B cell (primary cell): Measurements from ENCODE around the gene AREL1. TPM values are rescaled to one million over a fixed set of nuclear protein-coding genes. Genes with fewer than 3 reads are reported as not detected.
A peak's percentile ranks its signal among the peaks of the same experiment; 100 is the strongest.

Experiments
- ATAC-seq: fragments of 200-7000 bp; cut with Tn5 transposase; one replicate; pipeline ENCODE4 v1.10.0; 2021; ENCODE audit warnings: low read depth, mild to moderate bottlenecking, moderate number of reproducible peaks, moderate library complexity
- CTCF ChIA-PET: fragments of 350-600 bp; sonication (Branson Sonifier 250); formaldehyde crosslinking; loops from one replicate; lab custom pipeline; 2021; ENCODE audit warnings: antibody characterized with exemption, inconsistent platforms; lab: Charles Lee
- POLR2A ChIA-PET: fragments of 350-600 bp; sonication (Branson Sonifier 250); formaldehyde crosslinking; loops from one replicate; lab custom pipeline; 2021; ENCODE audit warnings: antibody characterized with exemption; lab: Charles Lee
- DNase-seq: peaks from one replicate; pipeline ENCODE4 v3.0.0; 2013
- H2AFZ ChIP-seq: 2 replicates; pipeline ENCODE4 v1.6.1; 2012; ENCODE audit warnings: mild to moderate bottlenecking, low read depth, low read length; ENCODE audit not compliant: insufficient read depth, poor library complexity, severe bottlenecking
- H3K27ac ChIP-seq, 2 donors: 1 replicate in 1 of 2; 2 replicates in 1 of 2; pipeline ENCODE4 v1.5.1; 2012 to 2013; ENCODE audit warnings: low read length in 2 of 2, mild to moderate bottlenecking in 2 of 2, moderate library complexity in 1 of 2
- H3K27me3 ChIP-seq, 4 experiments: fragments of 200-600 bp in 1 of 4; sonication (generic) in 1 of 4; replicated peaks in 1 of 4; 1 replicate in 2 of 4; 2 replicates in 2 of 4; pipeline versions ENCODE4 v1.6.1 to v1.7.0; 2013 to 2016; ENCODE audit warnings: low read length in 3 of 4, mild to moderate bottlenecking in 2 of 4, mixed read lengths in 1 of 4, moderate library complexity in 1 of 4; ENCODE audit not compliant: insufficient read depth in 4 of 4, control insufficient read depth in 3 of 4; ENCODE audit errors: control extremely low read depth in 1 of 4
- H3K36me3 ChIP-seq, 2 experiments: replicated peaks in 1 of 2; 1 replicate in 1 of 2; 2 replicates in 1 of 2; pipeline versions ENCODE4 v1.6.1 to v1.7.1; 2013; ENCODE audit warnings: low read length in 1 of 2; ENCODE audit not compliant: insufficient read depth in 2 of 2, control insufficient read depth in 1 of 2; ENCODE audit errors: control extremely low read depth in 1 of 2, extremely low read depth in 1 of 2
- H3K4me1 ChIP-seq, 2 donors: fragments of 200-600 bp in 1 of 2; sonication (generic) in 1 of 2; 1 replicate in 1 of 2; 2 replicates in 1 of 2; pipeline versions ENCODE4 v1.5.1 to v1.6.1; 2013 to 2017; ENCODE audit warnings: low read length in 2 of 2; ENCODE audit not compliant: control insufficient read depth in 2 of 2, insufficient read depth in 2 of 2
- H3K4me2 ChIP-seq: replicated peaks from 2 replicates; pipeline ENCODE3; 2012; ENCODE audit warnings: mild to moderate bottlenecking, low read depth, low read length; ENCODE audit not compliant: poor library complexity, severe bottlenecking
- H3K4me3 ChIP-seq, 5 experiments: fragments of 200-600 bp in 1 of 5; sonication (generic) in 1 of 5; 1 replicate in 3 of 5; 2 replicates in 2 of 5; pipeline versions ENCODE4 v1.5.1 to v1.7.0; 2011 to 2016; ENCODE audit warnings: low read length in 4 of 5, mild to moderate bottlenecking in 4 of 5, low read depth in 2 of 5, control low read depth in 1 of 5, moderate library complexity in 1 of 5; ENCODE audit not compliant: insufficient read depth in 1 of 5; ENCODE audit errors: control extremely low read depth in 1 of 5, extremely low read depth in 1 of 5
- H3K79me2 ChIP-seq: fragments of 200-600 bp; sonication (generic); one replicate; pipeline ENCODE4 v1.6.0; 2016; ENCODE audit warnings: low read length; ENCODE audit not compliant: control insufficient read depth, insufficient read depth
- H3K9ac ChIP-seq: fragments of 200-600 bp; sonication (generic); 2 replicates; pipeline ENCODE4 v1.6.1; 2017; ENCODE audit warnings: mild to moderate bottlenecking, low read length, moderate library complexity
- H3K9me3 ChIP-seq, 3 donors: one replicate each; pipeline versions ENCODE4 v1.6.1 to v1.7.1; 2013; ENCODE audit warnings: low read length in 2 of 3; ENCODE audit not compliant: control insufficient read depth in 2 of 3, insufficient read depth in 1 of 3; ENCODE audit errors: control extremely low read depth in 1 of 3
- H4K20me1 ChIP-seq: 2 replicates; pipeline ENCODE4 v1.6.0; 2012; ENCODE audit warnings: mild to moderate bottlenecking, low read length; ENCODE audit not compliant: insufficient read depth, control insufficient read depth, poor library complexity, severe bottlenecking
- H3K27ac Mint-ChIP-seq: one replicate; pipeline ENCODE4 v1.8.0; 2021; ENCODE audit warnings: mixed read lengths
- H3K27me3 Mint-ChIP-seq: one replicate; pipeline ENCODE4 v1.8.0; 2021; ENCODE audit warnings: mixed read lengths
- H3K4me1 Mint-ChIP-seq: one replicate; pipeline ENCODE4 v1.8.0; 2021; ENCODE audit warnings: mixed read lengths
- H3K4me3 Mint-ChIP-seq: one replicate; pipeline ENCODE4 v1.8.0; 2021; ENCODE audit warnings: mixed read lengths
- H3K9me3 Mint-ChIP-seq: one replicate; pipeline ENCODE4 v1.8.0; 2022; ENCODE audit warnings: mixed read lengths; ENCODE audit not compliant: insufficient read depth
- CTCF ChIP-seq: fragments of 200-600 bp; IDR thresholded peaks from one replicate; pipeline ENCODE4 v1.8.0; 2022; ENCODE audit warnings: antibody characterized with exemption, mild to moderate bottlenecking
- EZH2 ChIP-seq: IDR thresholded peaks from 2 replicates; pipeline ENCODE4 v1.6.1; 2012; ENCODE audit warnings: borderline replicate concordance, low read depth, mild to moderate bottlenecking, moderate library complexity, low read length; ENCODE audit not compliant: insufficient read depth, poor library complexity, severe bottlenecking
- WGBS: methylation state at CpG from one replicate; pipeline ENCODE4 v1.1.5; 2013; ENCODE audit warnings: missing lambda C conversion rate; ENCODE audit not compliant: insufficient coverage; 5-methylcytosine and 5-hydroxymethylcytosine counted together
- intact Hi-C: fragments of 100-400 bp; cut with micrococcal nuclease; formaldehyde crosslinking; loops from one replicate; pipeline ENCODE4 v1.10.0; 2022
- polyA plus RNA-seq: library from polyadenylated mRNA; depleted of rRNA; stranded (reverse); fragments of >200 nt; gene quantifications from 2 replicates; pipeline ENCODE4 v1.2.3, GENCODE V29; 2012
- total RNA-seq, 2 donors: library from RNA; stranded (reverse); fragments of 120-200 nt in 1 of 2; gene quantifications; 1 replicate in 1 of 2; 2 replicates in 1 of 2; pipeline versions ENCODE4 v1.2.3 to v1.2.4, GENCODE V29; 2013 to 2022

The AREL1 gene
- total and polyA plus RNA-seq, 2 donors (not counting 1 experiment from before 2014, with no cell fraction given), result 19.2 to 39.4 TPM

- TF ChIP-seq CTCF, result no peak
- no peak for TF ChIP-seq EZH2
- 94% methylated on average over 14 of the region's 14 CpGs for WGBS
- Histone ChIP-seq H3K9me3 (no peaks in the 10 kb centered on the region), H3K4me1 (peaks cover 48 to 53% of the 10 kb centered on the region in 2 donors), H3K79me2 (no peaks in the 10 kb centered on the region), H3K4me2 (no peak overlapping the region), H3K4me3 (no peak overlapping the region), H4K20me1 (no peaks in the 10 kb centered on the region), H3K27me3 (peaks cover 0 to 14% (median 5%) of the 10 kb centered on the region in 4 experiments), H3K27ac (no peak overlapping the region), H2AFZ (no peak overlapping the region), H3K9ac (no peak overlapping the region), H3K36me3 (no peaks in the 10 kb centered on the region)
- DNase-seq (no peak), ATAC-seq (no peak)
- peaks cover 13% of the 10 kb centered on the region for H3K27me3 Mint-ChIP-seq
- H3K4me1 Mint-ChIP-seq, result peaks cover 55% of the 10 kb centered on the region
- ChIA-PET CTCF (interaction anchor here (0.6 to 1.4 kb wide), 2 partner anchors 245 to 272 kb away, joined by 3 read pairs; no protein-coding TSS in a partner anchor), POLR2A (interaction anchor here (0.6 kb wide), 1 partner anchor 189 kb away, joined by 3 read pairs; no protein-coding TSS in a partner anchor)
- no peak overlapping the region for H3K4me3 Mint-ChIP-seq
- H3K27ac Mint-ChIP-seq, result peak overlapping the region; percentile 16
- no peaks in the 10 kb centered on the region for H3K9me3 Mint-ChIP-seq
- intact Hi-C loops, result loop anchor here (10.0 kb wide), 1 partner anchor 449 kb away; the partner anchor contains the start of genes ACYP1 and ZC2HC1C
Measured at GRCh38 chr14:74615735-74616134, 97.1 kb downstream of the AREL1 start.
